ENCODE results near the gene SAMHD1. TPM values are rescaled to one million over a fixed set of nuclear protein-coding genes. Genes with fewer than 3 reads are reported as not detected.
"Not testable (repeated sequence)": the region's sequence is repeated elsewhere in the genome, so short reads cannot be mapped to it uniquely, and the experiment has no call there.

Gene SAMHD1
- total and polyA plus RNA-seq, 7 experiments from 2014 or later = 231 to 393 (median 271) TPM

DNA sequence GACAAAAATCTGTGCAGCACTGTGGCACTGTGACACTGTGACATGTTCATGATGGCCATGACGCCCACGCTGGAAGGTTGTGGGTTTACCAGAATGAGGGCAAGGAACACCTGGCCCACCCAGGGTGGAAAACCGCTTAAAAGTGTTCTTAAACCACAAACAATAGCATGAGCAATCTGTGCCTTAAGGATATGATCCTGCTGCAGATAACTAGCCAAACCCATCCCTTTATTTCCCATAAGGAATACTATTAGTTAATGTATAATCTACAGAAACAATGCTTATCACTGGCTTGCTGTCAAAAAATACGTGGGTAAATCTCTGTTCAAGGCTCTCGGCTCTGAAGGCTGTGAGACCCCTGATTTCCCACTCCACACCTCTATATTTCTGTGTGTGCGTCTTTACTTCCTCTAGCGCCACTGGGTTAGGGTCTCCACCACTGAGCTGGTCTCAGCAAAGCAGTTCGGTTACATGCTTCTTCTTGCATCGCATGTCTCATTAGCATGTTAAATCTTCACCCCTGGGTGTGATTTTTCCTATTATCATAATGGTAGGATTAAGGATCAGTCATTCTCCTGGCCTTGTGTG, 10.9 kb upstream of the SAMHD1 start:
- H3K4me3 ChIP-seq (ENCODE audit: low read length); H3K27ac ChIP-seq (ENCODE audit: low read depth, low read length); CTCF ChIA-PET; H3K27me3 Mint-ChIP-seq; ATAC-seq; DNase-seq; intact Hi-C loops (cut with micrococcal nuclease); H3K27me3 ChIP-seq (ENCODE audit: control insufficient read depth in 2 of 2, insufficient read depth in 2 of 2, low read length in 2 of 2); H3K4me1 ChIP-seq (ENCODE audit: control insufficient read depth in 2 of 2, insufficient read depth in 2 of 2, low read length in 2 of 2); H3K36me3 ChIP-seq (ENCODE audit: control insufficient read depth in 2 of 3, insufficient read depth in 3 of 3, low read length in 3 of 3): not testable (repeated sequence)
- POLR2A ChIA-PET = interaction anchor here (1.9 kb wide), 1 partner anchor 10 kb away, joined by 6 read pairs; no protein-coding TSS in a partner anchor
- peaks cover 0 to 10% (median 0%) of the 10 kb centered on the region in 3 experiments for H3K9me3 ChIP-seq (ENCODE audit: control insufficient read depth in 2 of 3, low read length in 3 of 3)
- peak overlapping the region in 5 of 9 donors; percentile 16 to 71 (median 32) for H3K27ac Mint-ChIP-seq
- H3K36me3 Mint-ChIP-seq = peaks cover 0 to 19% (median 7%) of the 10 kb centered on the region in 5 donors
- H3K9me3 Mint-ChIP-seq = peaks cover 0 to 13% (median 7%) of the 10 kb centered on the region in 11 donors
- peak overlapping the region in 1 of 10 donors; percentile 8 for H3K4me3 Mint-ChIP-seq
- H3K4me1 Mint-ChIP-seq = peaks cover 18 to 48% (median 33%) of the 10 kb centered on the region in 7 donors

DNA sequence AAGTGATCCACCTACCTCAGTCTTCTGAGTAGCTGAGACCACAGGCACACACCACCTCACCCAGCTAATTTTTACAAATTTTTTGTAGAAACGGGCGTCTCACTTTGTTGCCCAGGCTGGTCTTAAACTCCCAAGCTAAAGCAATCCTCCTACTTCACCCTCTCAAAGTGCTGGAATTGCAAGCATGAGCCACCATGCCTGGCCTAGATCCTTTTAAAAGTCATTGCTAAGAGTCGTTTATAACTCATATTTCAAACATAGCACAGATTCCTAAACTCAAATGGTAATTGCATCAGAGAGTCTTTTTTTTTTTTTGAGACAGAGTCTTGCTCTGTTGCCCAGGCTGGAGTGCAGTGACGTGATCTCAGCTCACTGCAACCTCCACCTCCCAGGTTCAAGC, 7.7 kb upstream of the SAMHD1 start:
- no peak overlapping the region for H3K4me3 Mint-ChIP-seq

DNA sequence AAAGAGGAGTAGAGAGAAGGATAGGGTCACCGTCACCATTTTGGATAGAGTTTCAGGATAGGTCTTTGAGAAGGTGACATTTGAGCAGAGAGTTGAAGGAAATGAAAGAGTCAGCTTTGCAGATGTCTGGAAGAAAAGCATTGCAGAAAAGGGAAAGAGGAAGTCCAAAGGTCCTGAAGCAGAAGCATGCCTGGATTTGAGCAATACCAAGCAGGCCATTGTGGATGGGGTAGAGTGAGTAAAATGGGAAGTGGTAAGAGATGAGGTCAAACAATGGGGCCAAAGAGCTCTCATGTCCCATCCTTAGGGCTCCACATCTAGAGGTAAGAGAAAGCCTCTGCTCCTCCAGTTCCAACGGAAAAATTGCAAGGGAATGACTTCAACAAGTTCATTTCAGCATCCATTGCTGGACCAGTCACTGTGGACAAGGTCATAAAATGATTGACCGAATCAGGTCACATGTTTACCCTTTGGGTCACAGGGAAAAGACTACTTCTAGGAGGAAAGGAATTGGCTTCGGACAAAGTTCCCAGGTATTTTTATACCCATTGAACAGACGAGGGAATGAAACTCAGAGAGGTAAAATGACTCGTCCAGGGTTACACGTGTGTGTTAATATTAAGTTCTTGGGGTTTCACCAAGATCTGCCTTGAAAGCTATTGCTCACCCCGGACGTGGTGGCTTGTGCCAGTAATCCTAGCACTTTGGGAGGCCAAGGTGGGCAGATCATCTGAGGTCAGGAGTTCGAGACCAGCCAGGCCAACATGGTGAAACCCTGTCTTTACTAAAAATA, 6.6 kb upstream of the SAMHD1 start:
- ChIA-PET CTCF (interaction anchor here (0.5 to 0.9 kb wide), 3 partner anchors 9 to 134 kb away, joined by 3 to 5 read pairs (median 3); no protein-coding TSS in a partner anchor), POLR2A (interaction anchor here (1.0 to 5.5 kb wide), 4 partner anchors 12 to 21 kb away, joined by 3 to 57 read pairs (median 8); no protein-coding TSS in a partner anchor)
- peak; percentile 86 for ATAC-seq
- Mint-ChIP-seq H3K27ac (peak overlapping the region in 5 of 9 donors; percentile 10 to 54 (median 14)), H3K4me3 (no peak overlapping the region), H3K36me3 (peaks cover 0 to 19% (median 7%) of the 10 kb centered on the region in 5 donors), H3K27me3 (no peaks in the 10 kb centered on the region), H3K4me1 (peaks cover 26 to 60% (median 33%) of the 10 kb centered on the region in 7 donors), H3K9me3 (peaks cover 0 to 13% (median 7%) of the 10 kb centered on the region in 11 donors)
- intact Hi-C loops (cut with micrococcal nuclease) = no loop called here
- H3K27ac ChIP-seq (ENCODE audit: low read depth, low read length) = no peak overlapping the region
- no peak overlapping the region for H3K4me3 ChIP-seq (ENCODE audit: low read length)
- no peaks in the 10 kb centered on the region for H3K27me3 ChIP-seq (ENCODE audit: control insufficient read depth in 2 of 2, insufficient read depth in 2 of 2, low read length in 2 of 2)
- peaks cover 14 to 17% of the 10 kb centered on the region in 2 donors for H3K4me1 ChIP-seq (ENCODE audit: control insufficient read depth in 2 of 2, insufficient read depth in 2 of 2, low read length in 2 of 2)
- H3K36me3 ChIP-seq (ENCODE audit: control insufficient read depth in 2 of 3, insufficient read depth in 3 of 3, low read length in 3 of 3) = no peaks in the 10 kb centered on the region
- H3K9me3 ChIP-seq (ENCODE audit: control insufficient read depth in 2 of 3, low read length in 3 of 3) = peaks cover 0 to 9% (median 0%) of the 10 kb centered on the region in 3 experiments
- DNase-seq = no peak

More for the DNA sequence above, 7.7 kb upstream of the SAMHD1 start:
- H3K36me3 Mint-ChIP-seq = peaks cover 0 to 19% (median 7%) of the 10 kb centered on the region in 5 donors
- peaks cover 24 to 57% (median 30%) of the 10 kb centered on the region in 7 donors for H3K4me1 Mint-ChIP-seq
- intact Hi-C loops (cut with micrococcal nuclease) = no loop called here
- no peaks in the 10 kb centered on the region for H3K27me3 Mint-ChIP-seq
- DNase-seq = no peak
- H3K4me3 ChIP-seq (ENCODE audit: low read length) = no peak overlapping the region
- peak overlapping the region in 3 of 9 donors; percentile 24 to 28 (median 25) for H3K27ac Mint-ChIP-seq
- ATAC-seq = no peak
- no peaks in the 10 kb centered on the region for H3K36me3 ChIP-seq (ENCODE audit: control insufficient read depth in 2 of 3, insufficient read depth in 3 of 3, low read length in 3 of 3)
- no peaks in the 10 kb centered on the region for H3K27me3 ChIP-seq (ENCODE audit: control insufficient read depth in 2 of 2, insufficient read depth in 2 of 2, low read length in 2 of 2)
- ChIA-PET CTCF (interaction anchor here (0.7 kb wide), 1 partner anchor 12 kb away, joined by 4 read pairs; no protein-coding TSS in a partner anchor), POLR2A (interaction anchor here (1.5 to 2.8 kb wide), 2 partner anchors 11 to 16 kb away, joined by 4 to 13 read pairs; no protein-coding TSS in a partner anchor)
- H3K9me3 ChIP-seq (ENCODE audit: control insufficient read depth in 2 of 3, low read length in 3 of 3) = peaks cover 0 to 10% (median 0%) of the 10 kb centered on the region in 3 experiments
- peaks cover 14 to 15% of the 10 kb centered on the region in 2 donors for H3K4me1 ChIP-seq (ENCODE audit: control insufficient read depth in 2 of 2, insufficient read depth in 2 of 2, low read length in 2 of 2)
- no peak overlapping the region for H3K27ac ChIP-seq (ENCODE audit: low read depth, low read length)
- peaks cover 0 to 13% (median 7%) of the 10 kb centered on the region in 11 donors for H3K9me3 Mint-ChIP-seq

DNA sequence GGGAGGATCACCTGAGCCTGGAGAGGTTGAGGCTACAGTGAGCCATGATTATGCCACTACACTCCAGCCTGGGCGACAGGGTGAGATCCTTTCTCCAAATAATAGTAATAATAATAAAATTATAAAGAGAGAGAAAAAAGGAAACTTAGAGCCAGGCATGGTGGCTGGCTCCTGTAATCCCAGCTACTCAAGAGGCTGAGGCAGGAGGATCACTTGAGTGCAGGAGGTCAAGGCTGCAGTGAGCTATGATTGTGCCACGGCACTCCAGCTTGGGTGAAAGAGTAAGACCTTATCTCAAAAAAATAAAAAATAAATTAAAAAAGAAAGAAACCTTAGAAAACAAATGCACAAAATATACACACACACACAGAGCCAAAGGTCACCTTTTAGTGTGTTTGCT, 5.2 kb upstream of the SAMHD1 start:
- no peak overlapping the region for H3K27ac ChIP-seq (ENCODE audit: low read depth, low read length)
- Mint-ChIP-seq H3K4me3 (no peak overlapping the region), H3K27ac (peak overlapping the region in 1 of 9 donors; percentile 5), H3K36me3 (peaks cover 0 to 8% (median 0%) of the 10 kb centered on the region in 5 donors), H3K27me3 (no peaks in the 10 kb centered on the region), H3K4me1 (peaks cover 26 to 54% (median 32%) of the 10 kb centered on the region in 7 donors), H3K9me3 (peaks cover 0 to 6% (median 0%) of the 10 kb centered on the region in 11 donors)
- H3K4me3 ChIP-seq (ENCODE audit: low read length) = no peak overlapping the region
- intact Hi-C loops (cut with micrococcal nuclease) = no loop called here
- ATAC-seq (no peak), DNase-seq (no peak)
- no peaks in the 10 kb centered on the region for H3K9me3 ChIP-seq (ENCODE audit: control insufficient read depth in 2 of 3, low read length in 3 of 3)
- H3K36me3 ChIP-seq (ENCODE audit: control insufficient read depth in 2 of 3, insufficient read depth in 3 of 3, low read length in 3 of 3) = no peaks in the 10 kb centered on the region
- CTCF ChIA-PET = interaction anchor here (1.0 kb wide), 1 partner anchor 52 kb away, joined by 4 read pairs; no protein-coding TSS in a partner anchor
- peaks cover 20 to 22% of the 10 kb centered on the region in 2 donors for H3K4me1 ChIP-seq (ENCODE audit: control insufficient read depth in 2 of 2, insufficient read depth in 2 of 2, low read length in 2 of 2)
- POLR2A ChIA-PET = interaction anchor here (0.9 to 5.9 kb wide), 5 partner anchors 10 to 53 kb away, joined by 4 to 57 read pairs (median 10); no protein-coding TSS in a partner anchor
- no peaks in the 10 kb centered on the region for H3K27me3 ChIP-seq (ENCODE audit: control insufficient read depth in 2 of 2, insufficient read depth in 2 of 2, low read length in 2 of 2)

DNA sequence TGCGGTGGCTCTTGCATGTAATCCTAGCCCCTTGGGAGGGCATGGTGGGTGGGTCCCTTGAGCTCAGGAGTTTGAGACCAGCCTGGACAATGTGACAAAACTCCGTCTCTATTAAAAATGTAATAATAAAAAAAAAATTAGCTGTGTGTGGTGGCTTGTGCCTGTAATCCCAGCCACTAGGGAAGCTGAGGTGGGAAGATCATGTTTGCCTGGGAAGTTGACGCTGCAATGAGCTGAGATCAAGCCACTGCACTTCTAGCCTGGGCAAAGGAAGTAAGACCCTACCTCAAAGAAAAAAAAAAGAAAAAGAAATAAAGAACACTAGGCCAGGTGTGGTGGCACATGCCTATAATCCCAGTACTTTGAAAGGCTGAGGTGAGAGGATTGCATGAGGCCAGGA, 4.5 kb upstream of the SAMHD1 start:
- Histone ChIP-seq H3K36me3 (ENCODE audit: control insufficient read depth in 2 of 3, insufficient read depth in 3 of 3, low read length in 3 of 3) (peaks cover 0 to 6% (median 0%) of the 10 kb centered on the region in 3 experiments), H3K27me3 (ENCODE audit: control insufficient read depth in 2 of 2, insufficient read depth in 2 of 2, low read length in 2 of 2) (no peaks in the 10 kb centered on the region), H3K4me3 (ENCODE audit: low read length) (no peak overlapping the region), H3K4me1 (ENCODE audit: control insufficient read depth in 2 of 2, insufficient read depth in 2 of 2, low read length in 2 of 2) (peaks cover 20 to 22% of the 10 kb centered on the region in 2 donors), H3K27ac (ENCODE audit: low read depth, low read length) (peak overlapping the region; percentile 62), H3K9me3 (ENCODE audit: control insufficient read depth in 2 of 3, low read length in 3 of 3) (no peaks in the 10 kb centered on the region)
- Mint-ChIP-seq H3K9me3 (peaks cover 0 to 6% (median 0%) of the 10 kb centered on the region in 11 donors), H3K27me3 (no peaks in the 10 kb centered on the region), H3K27ac (peak overlapping the region in 2 of 9 donors; percentile 5 to 47), H3K36me3 (peaks cover 0 to 7% (median 0%) of the 10 kb centered on the region in 5 donors), H3K4me1 (peaks cover 28 to 53% (median 32%) of the 10 kb centered on the region in 7 donors), H3K4me3 (no peak overlapping the region)
- DNase-seq (no peak), ATAC-seq (no peak)
- intact Hi-C loops (cut with micrococcal nuclease) = no loop called here
- ChIA-PET POLR2A (interaction anchor here (0.9 to 5.9 kb wide), 8 partner anchors 9 to 54 kb away, joined by 3 to 57 read pairs (median 6); no protein-coding TSS in a partner anchor), CTCF (interaction anchor here (1.0 to 1.6 kb wide), 3 partner anchors 13 to 52 kb away, joined by 3 to 4 read pairs (median 3); no protein-coding TSS in a partner anchor)
